ENCODE data around the gene HDAC4. TPM values are rescaled to one million over a fixed set of nuclear protein-coding genes. Genes with fewer than 3 reads are reported as not detected.
A peak's percentile ranks its signal among the peaks of the same experiment; 100 is the strongest.

The HDAC4 gene
- total and polyA plus RNA-seq, 9 of the 15 experiments (the other 6 are each of a cell fraction or from before 2014, with no cell fraction given): 0.11 to 20.2 (median 4.0) TPM

DNA sequence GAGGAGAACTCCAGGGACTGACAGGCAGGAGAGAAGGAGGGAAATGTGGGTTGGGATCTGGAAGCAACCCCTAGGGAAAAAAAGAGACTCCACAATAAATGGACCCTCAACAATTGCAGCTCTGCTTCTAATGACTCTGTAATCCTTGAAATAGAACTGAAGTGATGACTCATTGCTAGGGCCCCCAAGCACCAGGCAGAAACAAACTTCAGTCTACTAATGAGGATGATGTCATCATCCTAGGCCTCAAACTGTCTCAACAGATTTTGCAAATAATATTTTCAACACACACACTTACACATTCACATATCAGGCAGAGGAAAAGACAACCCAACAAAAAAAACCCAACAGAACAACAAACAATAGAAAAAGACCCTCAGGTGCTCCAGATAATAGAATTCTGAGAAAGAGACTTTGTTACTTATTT, 143.3 kb downstream of the HDAC4 start (continued):
- TF ChIP-seq TEAD1 (CRISPR knock-in tag; IDR thresholded peaks at IDR 0.05) (no peak), STAT6 (CRISPR knock-in tag; IDR thresholded peaks at IDR 0.05) (no peak), NELFE (IDR thresholded peaks at IDR 0.05; ENCODE audit: insufficient read depth, insufficient read length) (no peak), SIN3A (IDR thresholded peaks at IDR 0.05; ENCODE audit: borderline replicate concordance in 2 of 2, control insufficient read depth in 1 of 2, low read depth in 2 of 2, low read length in 2 of 2) (no peak), EGR1 (conservative IDR thresholded peaks at IDR 0.05) (no peak), ZBTB12 (CRISPR knock-in tag; IDR thresholded peaks at IDR 0.05) (no peak), ZNF551 (CRISPR knock-in tag; IDR thresholded peaks at IDR 0.05) (no peak), ZNF224 (CRISPR knock-in tag; IDR thresholded peaks at IDR 0.05) (no peak), ZNF263 (CRISPR knock-in tag; IDR thresholded peaks at IDR 0.05; ENCODE audit: borderline replicate concordance) (no peak), RUNX1 (IDR thresholded peaks at IDR 0.05; ENCODE audit: low read depth) (no peak), ZNF589 (CRISPR knock-in tag; IDR thresholded peaks at IDR 0.05; ENCODE audit: low read depth) (0 out of 2 replicates have a peak, but pooled peaks have one; percentile 33), RBM17 (IDR thresholded peaks at IDR 0.05; ENCODE audit: borderline replicate concordance, low read depth, low read length) (no peak), ZNF445 (CRISPR knock-in tag; IDR thresholded peaks at IDR 0.05; ENCODE audit: low read depth) (no peak), ZNF239 (CRISPR knock-in tag; IDR thresholded peaks at IDR 0.05) (no peak), ZKSCAN3 (CRISPR knock-in tag; IDR thresholded peaks at IDR 0.05) (no peak), CHCHD3 (CRISPR knock-in tag; IDR thresholded peaks at IDR 0.05) (no peak), AFF1 (IDR thresholded peaks at IDR 0.05; ENCODE audit: low read depth in 1 of 2, partially characterized antibody in 2 of 2) (no peak)
- TF ChIP-seq, protein P1, sequence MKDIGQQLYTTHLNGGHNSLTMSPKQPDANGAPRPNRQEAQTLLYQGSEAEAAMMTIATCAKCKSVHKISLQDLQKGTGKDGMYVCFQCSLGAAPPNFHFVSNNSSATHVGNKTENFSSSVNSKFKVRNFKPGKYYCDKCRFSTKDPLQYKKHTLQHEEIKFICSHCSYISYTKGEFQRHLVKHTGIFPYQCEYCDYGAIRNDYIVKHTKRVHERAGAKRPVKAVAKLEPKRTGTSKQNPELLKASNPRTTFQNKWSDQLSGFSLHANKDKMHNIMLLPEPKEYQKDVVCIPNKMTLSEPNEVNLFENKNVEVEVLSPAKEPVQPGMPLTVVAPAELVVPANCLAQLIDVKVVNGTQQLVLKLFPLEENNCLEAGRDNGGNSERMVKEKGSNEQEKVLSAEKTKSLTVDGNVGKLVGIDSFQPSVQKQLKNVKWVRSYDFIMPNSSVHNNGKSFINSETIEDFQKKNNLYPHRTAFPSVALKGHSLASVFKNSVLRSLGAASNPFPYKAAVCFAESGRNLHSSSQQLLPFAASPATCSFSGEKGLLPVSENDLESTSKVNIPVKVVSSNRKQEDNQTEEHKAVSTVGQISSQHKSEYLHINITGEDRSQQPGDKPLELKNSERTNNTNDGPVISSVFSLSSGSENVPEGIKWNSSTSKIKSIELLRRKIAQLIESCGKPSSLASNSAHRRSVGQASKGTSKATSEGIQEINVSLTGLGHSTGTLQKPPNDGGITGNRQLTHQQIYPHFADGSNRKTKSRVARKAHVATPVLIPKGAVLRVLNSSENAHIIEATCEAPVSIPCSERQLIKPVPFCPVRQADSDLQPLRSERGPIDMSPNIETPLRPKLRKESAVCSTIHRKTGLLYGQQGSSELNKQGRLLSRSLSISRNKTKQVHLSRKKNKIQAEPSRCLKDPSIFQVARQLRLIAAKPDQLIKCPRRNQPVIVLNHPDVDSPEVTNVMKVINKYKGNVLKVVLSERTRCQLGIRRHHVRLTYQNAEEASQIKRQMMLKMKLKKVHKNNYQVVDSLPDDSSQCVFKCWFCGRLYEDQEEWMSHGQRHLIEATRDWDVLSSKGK (CRISPR knock-in tag; IDR thresholded peaks at IDR 0.05): no peak
